HG02840 (cell line): ENCODE data around the gene YDJC.
"Not testable (repeated sequence)": the region's sequence is repeated elsewhere in the genome, so short reads cannot be mapped to it uniquely, and the experiment has no call there.

Experiments
- ATAC-seq: cut with Tn5 transposase; IDR thresholded peaks from one replicate; pipeline ENCODE4 v1.9.1; 2021; ENCODE audit warnings: mild to moderate bottlenecking, moderate library complexity, moderate number of reproducible peaks; ENCODE audit not compliant: unreplicated experiment, low FRiP score

The YDJC gene

DNA sequence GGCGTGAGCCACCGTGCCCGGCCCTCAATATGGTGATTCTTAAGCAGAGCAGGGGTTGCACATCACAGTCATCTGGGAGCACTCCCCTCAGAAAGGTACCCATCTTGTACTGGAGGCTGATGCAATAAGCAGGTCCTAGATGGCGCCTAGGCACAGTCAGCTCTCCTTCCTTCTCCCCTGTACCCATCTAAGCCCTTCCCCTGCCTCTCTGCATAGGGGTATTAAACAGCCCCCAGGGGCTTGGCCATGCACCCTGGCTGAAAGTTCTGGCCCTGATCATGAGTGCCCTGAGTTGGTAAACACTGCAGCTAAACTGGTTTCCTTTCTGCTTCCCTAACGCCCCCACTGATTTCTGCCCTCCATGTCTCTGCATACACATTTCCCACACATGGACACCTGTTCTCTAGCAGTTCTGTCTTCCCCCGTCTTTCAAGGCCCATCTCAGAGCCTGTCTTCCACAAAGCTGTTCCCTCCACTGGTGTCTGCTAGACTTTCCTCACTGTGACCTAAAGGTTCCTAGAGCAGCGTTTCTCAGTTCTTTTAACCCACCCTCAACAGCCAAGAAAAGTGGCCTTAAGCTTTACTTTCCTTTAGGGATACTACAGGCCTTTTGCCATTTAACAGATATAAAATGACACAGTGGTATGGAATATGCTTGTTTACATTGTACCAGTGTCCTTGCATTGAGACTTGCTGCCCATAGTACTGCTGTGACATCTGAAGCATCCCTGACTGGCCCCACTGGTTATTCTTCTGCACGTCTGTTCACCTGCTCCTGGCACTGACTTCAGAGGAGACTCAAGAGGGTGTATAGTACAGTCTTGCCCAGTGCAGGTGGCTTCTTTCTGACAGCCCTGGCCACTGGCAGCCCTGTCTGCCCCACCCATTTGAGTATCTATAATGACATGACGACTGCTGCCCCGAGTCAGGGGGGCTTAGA, 46.8 kb downstream of the YDJC start:
- no peak for ATAC-seq

- not testable (repeated sequence) for ATAC-seq
These were observed 48.7 kb downstream of the YDJC start for GRCh38 chr22:21581009-21581713.

DNA sequence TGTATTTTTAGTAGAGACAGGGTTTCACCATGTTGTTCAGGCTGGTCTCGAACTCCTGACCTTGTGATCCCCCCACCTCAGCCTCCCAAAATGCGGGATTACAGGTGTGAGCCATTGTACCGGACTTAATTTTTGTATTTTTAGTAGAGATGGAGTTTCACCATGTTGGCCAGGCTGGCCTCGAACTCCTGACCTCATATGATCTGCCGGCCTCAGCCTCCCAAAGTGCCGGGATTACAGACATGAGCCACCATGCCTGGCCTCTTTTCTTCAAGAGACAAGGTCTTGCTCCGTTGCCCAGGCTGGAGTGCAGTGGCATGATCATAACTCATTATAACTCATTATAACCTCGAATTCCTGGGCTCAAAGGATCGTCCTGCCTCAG, 49.2 kb downstream of the YDJC start:
- not testable (repeated sequence) for ATAC-seq

GRCh38 chr22:21579474-21579851, 50.4 kb downstream of the YDJC start:
- ATAC-seq: no peak
